HT1080 (cell line): Measurements from ENCODE around the gene RFC5. TPM values are rescaled to one million over a fixed set of nuclear protein-coding genes. Genes with fewer than 3 reads are reported as not detected.
A peak's percentile ranks its signal among the peaks of the same experiment; 100 is the strongest.
"Not testable (repeated sequence)": the region's sequence is repeated elsewhere in the genome, so short reads cannot be mapped to it uniquely, and the experiment has no call there.

ENCODE experiments used
- DNase-seq: peaks from one replicate; pipeline ENCODE4 v3.0.0-alpha.2; 2015; ENCODE audit warnings: low read depth
- polyA plus RNA-seq, 2 experiments: library from polyadenylated mRNA; depleted of rRNA; stranded (reverse); fragments of >200 nt; gene quantifications; 2 replicates each; pipeline ENCODE4 v1.2.3, GENCODE V29; 2015
- total RNA-seq: library from RNA; depleted of rRNA; stranded (reverse); fragments of >200 nt; shearing (Covaris generic); gene quantifications from 2 replicates; pipeline ENCODE4 v1.2.3, GENCODE V29; 2014; rRNA removed

The RFC5 gene
- total RNA-seq = 59.4 and 65.7 TPM in 2 replicates
- polyA plus RNA-seq (2015; cell fraction: cytosol; rRNA removed) = 45.0 and 46.1 TPM in 2 replicates
- polyA plus RNA-seq (2015; cell fraction: nucleus; rRNA removed) = 52.5 and 66.6 TPM in 2 replicates

GRCh38 chr12:118016424-118017264 is at the start of gene RFC5:
TSS of gene RFC5 (plus strand) at chr12:118016703. CDS start at chr12:118016828, 125 bp downstream.
- peak; percentile 96 for DNase-seq

GRCh38 chr12:117967043-117967442 is 49.5 kb upstream of the RFC5 start:
- DNase-seq = no peak

GRCh38 chr12:117967512-117967911 is 49.0 kb upstream of the RFC5 start:
- no peak for DNase-seq

- no peak for DNase-seq
Observed at GRCh38 chr12:117968151-117968789, 48.2 kb upstream of the RFC5 start.

- DNase-seq = peak; percentile 26
Observed at GRCh38 chr12:117968826-117969659, 47.5 kb upstream of the RFC5 start, which contains the start of gene KSR2. TSS of gene KSR2 (minus strand) at chr12:117968990. CDS start at chr12:117968255, 735 bp downstream.

GRCh38 chr12:117970334-117970733 is 46.2 kb upstream of the RFC5 start:
- DNase-seq = no peak

- no peak for DNase-seq
Observed at GRCh38 chr12:117972301-117972700, 44.2 kb upstream of the RFC5 start.

GRCh38 chr12:117975006-117975405 is 41.5 kb upstream of the RFC5 start:
- no peak for DNase-seq

- DNase-seq = no peak
Observed at GRCh38 chr12:117977373-117977772, 39.1 kb upstream of the RFC5 start.

- no peak for DNase-seq
Observed at GRCh38 chr12:117980616-117981015, 35.9 kb upstream of the RFC5 start.

- DNase-seq = no peak
Observed at GRCh38 chr12:117981267-117981666, 35.2 kb upstream of the RFC5 start.

- DNase-seq = no peak
Observed at GRCh38 chr12:117985182-117985581, 31.3 kb upstream of the RFC5 start.

- DNase-seq = peak; percentile 97
Observed at GRCh38 chr12:117986705-117987469, 29.6 kb upstream of the RFC5 start.

- no peak for DNase-seq
Observed at GRCh38 chr12:117994551-117995438, 21.7 kb upstream of the RFC5 start.

GRCh38 chr12:117998719-117999118 is 17.8 kb upstream of the RFC5 start:
- no peak for DNase-seq

- not testable (repeated sequence) for DNase-seq
Observed at GRCh38 chr12:117999806-118000205, 16.7 kb upstream of the RFC5 start.

- DNase-seq = no peak
Observed at GRCh38 chr12:118010903-118011302, 5.6 kb upstream of the RFC5 start.

GRCh38 chr12:118011377-118011776 is 5.1 kb upstream of the RFC5 start:
- DNase-seq = no peak

GRCh38 chr12:118011961-118012360 is 4.5 kb upstream of the RFC5 start:
- DNase-seq = no peak

GRCh38 chr12:118013283-118013682 is 3.2 kb upstream of the RFC5 start:
- DNase-seq = no peak
